PC-3 (cell line): Measurements from ENCODE around the gene YIF1B. TPM values are rescaled to one million over a fixed set of nuclear protein-coding genes. Genes with fewer than 3 reads are reported as not detected.

Experiments used
- ATAC-seq: fragments of 200-7000 bp; cut with Tn5 transposase; 2 replicates; pipeline ENCODE4 v1.9.1; 2020; ENCODE audit warnings: mild to moderate bottlenecking, moderate library complexity
- BruUV-seq: library from RNA; stranded (reverse); fragments of 400-500 nt; replicated peaks from 2 replicates; lab custom pipeline; 2021; lab: Mats Ljungman, UMichigan
- CTCF ChIA-PET: fragments of 300-600 bp; sonication (Branson Sonifier 250); formaldehyde crosslinking; loops from one replicate; lab custom pipeline; 2022; ENCODE audit warnings: antibody characterized with exemption; lab: Charles Lee
- POLR2A ChIA-PET: fragments of 300-600 bp; sonication (Branson Sonifier 250); formaldehyde crosslinking; loops from one replicate; lab custom pipeline; 2022; ENCODE audit warnings: antibody characterized with exemption; ENCODE audit not compliant: unreplicated experiment; lab: Charles Lee
- DNase-seq: peaks from one replicate; pipeline ENCODE4 v3.0.0-alpha.2; 2015
- H2AFZ ChIP-seq: fragments of 300-600 bp; sonication (generic); 2 replicates; pipeline ENCODE4 v1.6.0; 2016; ENCODE audit warnings: antibody characterized with exemption, low read length
- H3F3A ChIP-seq: fragments of 300-600 bp; sonication (generic); one replicate; pipeline ENCODE4 v1.6.0; 2017; ENCODE audit warnings: antibody characterized with exemption, low read length, control low read depth, mild to moderate bottlenecking; ENCODE audit not compliant: unreplicated experiment
- H3K27ac ChIP-seq: fragments of 300-600 bp; sonication (generic); 2 replicates; pipeline ENCODE4 v1.5.1; 2016; ENCODE audit warnings: mild to moderate bottlenecking, low read length
- H3K27me3 ChIP-seq: fragments of 300-600 bp; sonication (generic); 2 replicates; pipeline ENCODE4 v1.6.1; 2016; ENCODE audit warnings: low read length, mixed read lengths
- H3K36me3 ChIP-seq: fragments of 300-600 bp; sonication (generic); 2 replicates; pipeline ENCODE4 v1.6.1; 2016; ENCODE audit warnings: low read depth, mixed run types, low read length, mixed read lengths
- H3K4me1 ChIP-seq: fragments of 300-600 bp; sonication (generic); 2 replicates; pipeline ENCODE4 v1.5.1; 2016; ENCODE audit warnings: low read length; ENCODE audit not compliant: insufficient read depth
- H3K4me2 ChIP-seq: fragments of 300-600 bp; sonication (generic); 2 replicates; pipeline ENCODE4 v1.6.0; 2016; ENCODE audit warnings: low read length
- H3K4me3 ChIP-seq: fragments of 300-600 bp; sonication (generic); 2 replicates; pipeline ENCODE4 v1.5.1; 2016; ENCODE audit warnings: mild to moderate bottlenecking, low read length, mixed read lengths
- H3K79me2 ChIP-seq: fragments of 300-600 bp; sonication (generic); 2 replicates; pipeline ENCODE4 v1.6.1; 2017; ENCODE audit warnings: low read length, mixed read lengths
- H3K9ac ChIP-seq: fragments of 300-600 bp; sonication (generic); 2 replicates; pipeline ENCODE4 v1.6.0; 2016; ENCODE audit warnings: mild to moderate bottlenecking, low read length
- H3K9me2 ChIP-seq: fragments of 300-600 bp; sonication (generic); replicated peaks from 2 replicates; pipeline ENCODE4 v1.6.1; 2016; ENCODE audit warnings: mixed run types, low read length, mixed read lengths
- H3K9me3 ChIP-seq: fragments of 300-600 bp; sonication (generic); 2 replicates; pipeline ENCODE4 v1.6.1; 2016; ENCODE audit warnings: low read length, mixed read lengths
- H4K20me1 ChIP-seq: fragments of 300-600 bp; sonication (generic); 2 replicates; pipeline ENCODE4 v1.6.1; 2016; ENCODE audit warnings: low read length, mixed read lengths
- CTCF ChIP-seq: fragments of 300-600 bp; sonication (generic); conservative IDR thresholded peaks from 2 replicates; pipeline ENCODE4 v1.5.1; 2017; ENCODE audit warnings: antibody characterized with exemption, low read depth, mild to moderate bottlenecking, low read length
- EZH2 ChIP-seq: fragments of 300-600 bp; sonication (generic); IDR thresholded peaks from one replicate; pipeline ENCODE4 v1.6.1; 2017; ENCODE audit warnings: antibody characterized with exemption, mild to moderate bottlenecking, low read length; ENCODE audit not compliant: unreplicated experiment
- EZH2phosphoT487 ChIP-seq: fragments of 300-600 bp; sonication (generic); IDR thresholded peaks from 2 replicates; pipeline ENCODE4 v1.6.1; 2018; ENCODE audit warnings: mild to moderate bottlenecking, antibody characterized with exemption, low read length, borderline replicate concordance
- intact Hi-C: fragments of 100-400 bp; cut with micrococcal nuclease; formaldehyde crosslinking; loops from 2 replicates; pipeline ENCODE4 v1.9.0; 2023
- total RNA-seq: library from RNA; depleted of rRNA; stranded (reverse); fragments of >200 nt; gene quantifications from 2 replicates; pipeline ENCODE4 v1.2.3, GENCODE V29; 2014

Gene YIF1B
- total RNA-seq, 1 experiment from 2014 or later: 72.3 TPM

- Histone ChIP-seq H4K20me1 (no peaks in the 10 kb centered on the region), H3K79me2 (no peaks in the 10 kb centered on the region), H2AFZ (peak overlapping the region; percentile 93), H3K4me1 (peaks cover 6% of the 10 kb centered on the region; the same call in 1 of the 2 replicates), H3K9me3 (no peaks in the 10 kb centered on the region), H3K9me2 (no peaks in the 10 kb centered on the region), H3K36me3 (no peaks in the 10 kb centered on the region), H3K27me3 (peaks cover 22% of the 10 kb centered on the region), H3F3A (no peaks in the 10 kb centered on the region), H3K9ac (no peak overlapping the region), H3K4me2 (peak overlapping the region; percentile 99), H3K27ac (no peak overlapping the region), H3K4me3 (peak overlapping the region; percentile 80)
- TF ChIP-seq CTCF (no peak), EZH2phosphoT487 (no peak), EZH2 (no peak)
- ChIA-PET POLR2A (interaction anchor here (0.5 kb wide), 1 partner anchor 97 kb away, joined by 3 read pairs; no protein-coding TSS in a partner anchor), CTCF (interaction anchor here (0.6 kb wide), 1 partner anchor 125 kb away, joined by 3 read pairs; no protein-coding TSS in a partner anchor)
- peak; percentile 73 for DNase-seq
- ATAC-seq: peak; percentile 76
- TSS peak; percentile 96 for BruUV-seq
- intact Hi-C loops: no loop called here
Measured at GRCh38 chr19:38362076-38362945, 46.6 kb upstream of the YIF1B start.

GRCh38 chr19:38361633-38362075 is 45.9 kb upstream of the YIF1B start:
- H3K9me3 ChIP-seq: no peaks in the 10 kb centered on the region
- ChIA-PET POLR2A (no interaction called here), CTCF (interaction anchor here (0.6 kb wide), 1 partner anchor 124 kb away, joined by 3 read pairs; no protein-coding TSS in a partner anchor)
- BruUV-seq: no TSS peak
- ATAC-seq (peak; percentile 84), DNase-seq (peak; percentile 66)
- no peaks in the 10 kb centered on the region for H3K79me2 ChIP-seq
- peak overlapping the region; percentile 99 for H3K4me2 ChIP-seq
- H3F3A ChIP-seq: no peaks in the 10 kb centered on the region
- no peaks in the 10 kb centered on the region for H3K36me3 ChIP-seq
- peaks cover 6% of the 10 kb centered on the region; the same call in 1 of the 2 replicates for H3K4me1 ChIP-seq
- no peaks in the 10 kb centered on the region for H4K20me1 ChIP-seq
- intact Hi-C loops: no loop called here
- peaks cover 22% of the 10 kb centered on the region for H3K27me3 ChIP-seq
- H3K27ac ChIP-seq: no peak overlapping the region
- H2AFZ ChIP-seq: peak overlapping the region; percentile 93
- no peak for TF ChIP-seq EZH2
- TF ChIP-seq CTCF: no peak
- no peak for TF ChIP-seq EZH2phosphoT487
- no peaks in the 10 kb centered on the region for H3K9me2 ChIP-seq
- peak overlapping the region; percentile 80 for H3K4me3 ChIP-seq
- no peak overlapping the region for H3K9ac ChIP-seq
